GM21717 (cell line): ENCODE measurements around the gene CDC40.
A peak's percentile ranks its signal among the peaks of the same experiment; 100 is the strongest.
"Not testable (repeated sequence)": the region's sequence is repeated elsewhere in the genome, so short reads cannot be mapped to it uniquely, and the experiment has no call there.

Source experiments
- ATAC-seq: cut with Tn5 transposase; IDR thresholded peaks from one replicate; pipeline ENCODE4 v1.9.1; 2021; ENCODE audit warnings: mild to moderate bottlenecking, moderate library complexity; ENCODE audit not compliant: unreplicated experiment

CDC40 gene

DNA sequence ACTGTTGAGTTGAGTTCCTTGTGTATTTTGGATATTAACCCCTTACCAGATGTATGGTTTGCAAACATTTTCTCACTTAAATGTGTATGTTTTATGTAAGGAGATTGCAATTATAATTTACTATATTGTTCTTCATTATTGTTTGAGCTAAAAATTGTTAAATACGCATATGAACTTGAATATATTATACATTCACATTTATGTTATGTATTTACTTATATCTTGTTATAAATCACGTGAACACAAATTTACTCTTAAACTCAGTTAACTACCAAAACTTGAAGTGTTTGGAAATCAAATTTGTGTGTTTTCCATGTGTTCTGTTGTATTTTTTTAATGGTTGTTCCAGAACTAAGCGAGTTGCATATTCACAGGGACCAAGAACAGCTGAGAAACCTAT, 18.3 kb downstream of the CDC40 start:
- no peak for ATAC-seq

DNA sequence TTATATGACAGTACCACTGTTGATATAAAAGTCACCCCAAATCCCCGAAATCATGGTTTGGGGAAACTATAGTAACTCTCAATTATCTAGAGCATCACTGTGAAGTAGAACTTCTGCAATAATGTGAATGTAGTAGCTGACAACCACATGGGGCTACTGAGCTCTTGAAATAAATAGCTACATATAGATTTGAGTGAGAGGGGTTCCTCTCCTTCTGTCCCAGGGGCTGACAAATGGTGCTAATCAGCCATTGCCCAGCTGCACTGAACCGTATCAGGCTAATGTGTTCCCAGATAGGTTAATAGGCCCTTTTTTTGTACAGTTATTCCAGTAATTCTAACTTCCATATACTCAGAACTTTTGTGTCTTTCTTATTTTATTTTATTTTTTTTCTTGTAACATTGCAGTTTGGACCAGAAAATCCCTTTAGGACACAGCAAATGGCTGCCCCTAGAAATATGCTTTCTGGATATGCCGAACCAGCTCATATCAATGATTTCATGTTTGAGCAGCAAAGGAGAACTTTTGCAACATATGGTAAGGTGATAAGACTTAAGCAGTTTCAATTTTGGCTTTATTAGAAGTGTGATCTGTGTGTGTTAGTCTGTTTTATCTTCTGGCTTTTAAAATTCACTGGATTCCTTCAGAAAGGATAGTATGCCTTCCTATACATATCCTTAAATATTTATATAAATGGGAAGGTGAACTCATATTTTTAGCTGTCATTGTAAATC, 21.1 kb downstream of the CDC40 start:
- no peak for ATAC-seq

DNA sequence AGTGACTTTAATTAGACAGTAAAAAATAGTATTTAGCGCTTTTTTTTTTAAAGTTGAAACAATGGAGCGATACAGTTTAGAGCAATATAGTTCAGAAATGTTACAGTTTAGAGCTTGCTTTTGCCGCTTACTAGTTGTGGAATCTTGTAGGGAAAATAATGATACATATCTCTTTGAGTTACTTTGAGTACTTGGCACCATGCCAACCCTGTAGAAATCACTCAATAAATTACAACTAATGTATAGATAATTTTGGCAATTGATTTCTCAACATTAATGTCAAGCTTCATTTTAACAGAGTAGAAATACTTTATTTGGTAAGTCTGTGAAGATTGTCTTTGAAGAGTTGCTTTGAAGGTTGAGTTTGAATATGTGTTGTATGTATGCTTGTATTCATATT, 27.4 kb downstream of the CDC40 start:
- ATAC-seq, result no peak

DNA sequence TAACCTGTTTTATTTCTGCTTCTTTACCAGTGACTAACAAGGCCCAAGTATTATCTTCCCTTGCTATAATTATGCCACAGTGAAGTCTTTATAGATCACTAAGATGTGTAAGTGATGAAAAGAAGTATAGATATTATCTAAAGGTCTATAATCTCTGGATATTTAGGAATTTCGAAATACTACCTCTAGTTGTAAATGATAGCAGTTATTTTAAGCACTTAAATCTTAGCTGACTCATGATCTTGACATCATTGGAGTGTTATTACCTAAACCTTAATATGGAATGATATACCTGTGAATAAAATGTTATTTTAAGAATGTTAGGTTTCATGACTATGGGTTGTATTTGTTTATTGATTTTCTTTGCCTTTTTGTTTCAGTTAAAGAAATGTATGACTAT, 31.5 kb downstream of the CDC40 start:
- ATAC-seq, result no peak

DNA sequence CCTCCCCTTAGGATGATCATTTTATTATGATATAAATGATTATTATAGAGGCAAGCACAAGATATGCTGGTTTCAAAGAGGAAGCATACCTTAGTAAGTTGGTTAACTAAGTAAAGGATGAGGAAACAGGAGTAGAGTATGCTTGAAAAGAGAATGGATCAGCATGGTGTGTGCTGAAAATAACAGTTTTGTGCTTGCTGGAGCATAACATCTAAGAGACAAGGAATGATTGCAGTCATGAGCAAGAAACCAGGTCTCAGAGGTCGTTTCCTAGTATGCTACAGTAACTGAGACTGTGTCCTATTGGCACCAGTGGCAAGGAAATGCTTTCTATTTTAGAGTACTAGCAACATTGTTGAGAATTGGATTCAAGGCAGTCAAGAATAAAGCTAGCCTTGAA, 34.1 kb downstream of the CDC40 start:
- no peak for ATAC-seq

DNA sequence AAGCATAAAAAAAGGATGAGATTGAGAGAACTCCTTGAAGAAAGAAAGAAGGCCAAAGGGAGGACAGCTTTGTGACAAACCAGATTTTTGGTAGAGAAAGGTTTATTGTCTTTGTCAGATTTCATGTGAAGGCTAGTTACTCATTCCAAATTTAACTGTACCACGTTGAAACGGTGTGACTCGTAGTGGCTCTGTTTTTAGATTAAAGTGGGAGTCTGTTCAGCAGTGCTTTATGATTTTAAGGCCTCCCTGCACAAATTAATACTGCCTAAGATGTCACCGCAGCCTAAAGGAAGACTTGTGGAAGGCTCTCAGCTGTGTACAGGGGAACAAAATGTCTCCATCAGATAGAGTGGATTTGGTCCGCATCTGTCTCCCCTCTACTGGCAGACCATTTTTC, 35.9 kb downstream of the CDC40 start:
- no peak for ATAC-seq

DNA sequence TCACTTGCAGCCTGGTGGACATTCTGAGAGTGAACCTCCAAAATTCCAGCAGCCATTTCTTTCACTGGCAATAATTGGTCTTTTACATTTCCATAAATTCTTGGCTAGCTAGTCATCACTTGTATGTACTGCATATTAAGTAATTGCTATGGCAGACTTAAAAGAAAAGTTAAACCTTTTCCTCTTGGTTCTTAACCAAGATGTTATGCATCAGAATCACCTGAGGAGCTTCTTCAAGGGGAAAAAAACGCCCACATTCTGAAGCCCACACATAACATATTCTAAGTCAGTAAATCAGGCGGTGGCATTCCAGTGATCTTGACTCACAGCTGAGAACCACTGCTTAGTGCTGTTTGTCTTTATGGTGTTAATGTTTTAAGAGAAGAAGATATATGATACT, 37.0 kb downstream of the CDC40 start:
- ATAC-seq, result no peak

DNA sequence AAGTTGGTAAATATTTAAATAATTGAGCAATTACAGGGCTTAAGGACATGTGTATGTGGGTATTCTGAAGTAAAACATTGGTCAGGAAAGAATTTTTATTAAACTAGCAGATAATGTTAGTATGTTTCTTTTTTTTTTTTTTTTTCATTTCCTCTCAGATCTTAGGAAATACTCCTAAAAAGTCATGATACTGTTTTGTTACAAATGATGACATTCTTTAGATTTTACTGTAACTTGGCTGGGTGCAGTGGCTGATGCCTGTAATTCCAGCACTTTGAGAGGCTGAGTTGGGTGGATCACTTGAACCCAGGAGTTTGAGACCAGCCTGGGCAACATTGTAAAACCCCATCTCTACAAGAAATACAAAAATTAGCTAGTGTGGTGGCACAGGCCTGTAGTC, 41.5 kb downstream of the CDC40 start:
- ATAC-seq, result no peak

DNA sequence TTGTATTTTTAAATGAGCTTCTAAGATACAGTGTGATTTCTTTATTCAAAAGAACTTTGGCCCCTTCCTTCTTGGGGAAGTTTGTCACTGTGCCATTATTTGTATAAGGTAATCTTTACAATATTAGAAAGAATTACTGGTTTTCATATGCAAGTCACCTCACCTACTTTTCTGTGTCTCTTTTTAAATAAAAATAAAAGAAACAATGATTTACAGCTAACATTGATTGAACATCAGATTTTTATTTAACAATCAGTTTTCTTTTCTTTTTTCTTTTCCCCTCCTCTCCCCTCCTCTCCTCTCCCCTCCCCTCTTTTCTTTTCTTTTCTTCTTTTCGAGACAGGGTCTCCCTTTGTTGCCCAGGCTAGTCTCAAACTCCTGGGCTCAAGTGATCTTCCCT, 46.0 kb downstream of the CDC40 start:
- ATAC-seq, result no peak

DNA sequence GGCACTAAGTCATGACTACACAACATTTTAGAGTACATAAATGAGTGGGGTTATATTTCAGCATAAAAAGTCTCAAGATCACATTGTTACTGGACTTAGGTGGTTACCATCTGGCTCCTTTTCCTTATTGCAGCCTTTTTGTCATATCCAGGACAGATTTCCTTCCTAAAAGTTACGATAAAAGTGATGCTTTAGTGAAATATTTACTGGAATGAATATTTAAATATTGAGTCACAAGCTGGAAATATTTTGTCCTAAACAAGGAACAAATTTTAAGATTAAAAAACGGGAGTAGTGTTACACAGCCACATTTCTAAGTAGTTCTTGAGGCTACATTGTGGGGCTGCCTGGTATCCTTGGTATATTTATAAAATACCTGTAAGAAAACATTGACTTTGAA, 52.2 kb downstream of the CDC40 start:
- no peak for ATAC-seq

DNA sequence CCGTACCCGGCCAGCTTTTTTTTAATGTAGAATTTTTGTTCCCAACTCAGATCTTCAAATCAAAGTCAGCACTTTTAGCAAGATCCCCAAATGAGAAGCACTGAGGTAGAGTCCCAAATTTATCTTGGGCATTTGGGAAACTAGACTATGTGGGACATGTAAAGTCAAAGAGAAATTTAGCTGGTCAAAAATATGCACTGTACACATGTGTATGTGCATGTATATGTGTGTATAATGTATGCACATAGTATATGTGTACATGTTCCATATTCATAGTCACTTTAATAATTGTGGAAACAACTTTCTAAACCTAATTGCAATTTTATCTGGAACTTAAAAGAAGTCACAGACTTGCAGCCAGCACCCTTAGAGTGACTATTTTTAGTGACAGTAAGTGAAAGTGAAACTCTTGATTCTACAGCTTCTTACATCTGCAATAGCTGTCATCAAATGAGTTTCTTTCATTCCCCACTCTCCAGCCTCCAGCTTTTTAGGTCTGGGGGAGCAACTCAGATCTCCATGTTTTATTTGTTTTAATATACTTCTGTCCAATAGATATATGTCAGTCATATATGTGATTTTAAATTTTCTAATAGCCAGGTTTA, 53.6 kb downstream of the CDC40 start:
- ATAC-seq, result peak; percentile 83

DNA sequence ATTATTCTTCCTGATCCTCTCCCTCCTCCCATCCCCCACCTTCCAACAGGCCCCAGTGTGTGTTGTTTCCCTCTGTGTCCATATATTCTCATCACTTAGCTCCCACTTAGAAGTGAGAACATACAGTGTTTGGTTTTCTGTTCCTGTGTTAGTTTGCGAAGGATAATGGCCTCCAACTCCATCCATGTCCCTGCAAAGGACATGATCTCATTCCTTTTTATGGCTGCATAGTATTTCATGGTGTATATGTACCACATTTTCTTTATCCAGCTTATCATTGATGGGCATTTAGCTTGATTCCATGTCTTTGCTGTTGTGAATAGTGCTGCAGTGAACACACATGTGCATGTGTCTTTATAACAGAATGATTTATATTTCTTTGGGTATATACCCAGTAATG, 55.8 kb downstream of the CDC40 start:
- ATAC-seq, result not testable (repeated sequence)

DNA sequence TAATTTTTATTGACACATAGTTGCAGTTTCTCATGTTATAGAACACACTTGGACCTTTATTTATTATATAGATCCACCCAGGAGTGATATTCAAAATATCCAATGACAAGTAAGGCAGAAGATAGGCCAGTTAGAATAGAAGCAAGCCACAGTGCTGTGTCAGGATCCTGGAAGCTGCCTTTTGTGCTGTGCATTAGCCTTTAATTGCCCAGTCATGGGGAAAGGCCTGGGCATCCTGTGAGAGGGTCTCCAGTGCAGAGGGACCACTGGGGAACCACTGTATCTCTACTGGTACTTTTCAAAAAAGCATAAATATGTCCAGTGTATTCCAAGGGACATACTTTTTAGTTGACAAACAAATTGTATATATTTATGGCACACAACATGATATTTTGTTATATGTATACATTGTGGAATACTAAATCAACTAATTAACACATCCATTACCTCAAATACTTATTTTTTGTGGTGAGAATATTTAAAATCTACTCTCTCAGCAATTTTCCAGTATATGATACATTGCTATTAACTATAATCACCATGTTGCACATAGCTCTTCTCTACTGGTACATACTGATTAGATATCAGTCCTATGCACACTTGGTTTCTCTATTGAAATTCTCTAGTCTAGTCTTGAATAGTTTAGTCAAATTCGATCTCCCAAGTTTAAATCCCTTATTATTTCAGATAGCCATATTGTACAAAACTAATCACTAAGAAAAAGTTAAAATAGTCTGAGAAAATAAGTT, 59.5 kb downstream of the CDC40 start:
- no peak for ATAC-seq

DNA sequence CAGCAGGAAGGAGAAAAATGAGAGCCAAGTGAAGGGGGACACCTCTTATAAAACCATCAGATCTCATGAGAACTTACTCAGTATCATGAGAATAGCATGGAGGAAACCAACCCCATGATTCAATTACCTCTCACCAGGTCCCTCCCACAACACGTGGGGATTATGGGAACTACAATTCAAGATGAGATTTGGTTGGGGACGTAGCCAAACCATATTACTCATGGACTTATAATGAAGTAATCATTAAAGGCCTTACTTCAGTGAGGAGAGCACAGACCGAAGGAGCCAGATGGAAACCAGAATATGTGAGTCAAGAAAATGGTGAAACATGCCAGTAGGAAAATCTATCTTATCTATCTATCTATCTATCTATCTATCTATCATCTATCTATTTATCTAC, 64.4 kb downstream of the CDC40 start:
- ATAC-seq, result not testable (repeated sequence)

DNA sequence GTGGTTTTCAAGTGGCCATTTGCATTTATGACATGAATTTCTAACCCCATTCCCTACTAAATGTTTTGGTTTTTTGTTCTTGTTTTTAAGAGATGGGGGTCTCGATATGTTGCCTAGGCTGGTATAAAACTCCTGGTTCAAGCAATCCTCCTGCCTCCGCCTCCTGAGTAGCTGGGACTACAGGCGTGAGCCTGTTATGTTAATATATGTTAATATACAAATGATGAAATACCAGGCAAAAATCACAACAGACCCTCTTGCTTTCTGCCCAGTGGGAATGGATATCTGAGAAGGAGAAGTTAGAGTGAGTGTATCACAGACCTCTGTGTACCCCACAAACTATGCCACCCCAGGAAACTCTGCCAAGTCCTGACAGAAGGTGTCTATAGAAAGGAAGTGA, 66.2 kb downstream of the CDC40 start:
- ATAC-seq, result no peak

DNA sequence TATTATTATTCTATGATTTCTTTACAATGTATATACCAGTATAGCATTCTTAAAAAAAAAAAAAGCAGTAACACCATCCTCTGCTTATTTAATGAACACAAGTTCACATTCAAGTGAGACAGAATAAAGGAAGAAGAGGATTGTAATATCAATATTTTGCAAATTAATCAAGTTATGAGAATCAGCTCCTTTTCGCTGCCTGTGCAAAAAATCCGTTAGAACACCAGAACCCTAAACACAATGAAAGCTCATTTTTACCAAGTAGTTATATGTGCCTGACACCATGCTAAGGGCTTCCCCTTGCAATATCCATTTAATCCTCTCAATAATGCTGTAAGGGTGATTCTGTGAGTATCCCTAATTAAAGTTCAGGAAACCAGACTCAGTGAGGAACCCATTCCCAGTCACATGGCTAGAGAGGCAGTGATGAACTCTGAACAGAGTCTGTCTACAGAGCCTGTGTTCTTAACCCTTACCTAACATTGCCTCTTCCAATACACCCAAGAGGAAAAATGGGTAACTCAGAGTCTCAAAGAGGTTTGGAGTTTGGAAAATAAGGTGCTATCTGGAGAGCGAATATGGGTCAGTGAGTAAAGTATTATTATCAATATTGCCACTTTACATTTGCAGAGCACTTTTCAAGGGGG, 66.8 kb downstream of the CDC40 start:
- ATAC-seq, result no peak

DNA sequence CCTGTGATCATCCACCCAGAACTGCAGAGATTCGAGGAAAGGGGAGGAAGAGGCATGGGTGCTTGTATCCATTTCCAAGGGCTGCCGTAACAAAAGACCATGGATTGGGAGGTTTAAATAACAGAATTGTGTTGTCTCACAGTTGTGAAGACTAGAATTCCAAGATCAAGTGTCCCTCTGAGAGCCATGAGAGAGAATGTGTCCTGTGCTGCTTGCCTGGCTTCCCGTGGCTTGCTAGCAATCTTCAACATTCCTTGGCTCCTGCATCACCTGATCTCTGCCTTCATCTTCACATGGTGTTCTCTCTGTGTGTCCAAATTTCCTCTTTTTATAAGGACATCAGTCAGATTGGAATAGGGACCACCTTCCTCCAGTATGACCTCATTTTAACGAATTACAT, 69.8 kb downstream of the CDC40 start:
- no peak for ATAC-seq

DNA sequence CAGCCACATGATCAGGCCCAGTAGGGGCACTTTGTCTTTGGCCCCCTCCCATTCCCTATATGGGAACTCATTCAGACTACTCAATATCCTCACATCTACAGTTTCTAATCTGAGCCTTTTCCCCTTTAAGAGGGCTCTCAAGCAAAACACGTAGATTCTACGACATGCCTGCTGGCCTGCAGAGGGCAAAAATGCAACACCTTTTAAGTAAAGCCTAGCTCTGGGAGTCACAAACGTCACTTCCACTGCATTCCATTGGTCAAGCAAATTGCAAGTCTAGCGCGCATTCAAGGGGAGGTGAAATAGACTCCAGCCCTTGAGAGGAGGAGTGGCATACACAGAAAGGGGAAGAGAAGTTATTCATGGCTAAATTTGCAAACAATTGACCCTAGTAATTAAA, 70.6 kb downstream of the CDC40 start:
- ATAC-seq, result no peak

DNA sequence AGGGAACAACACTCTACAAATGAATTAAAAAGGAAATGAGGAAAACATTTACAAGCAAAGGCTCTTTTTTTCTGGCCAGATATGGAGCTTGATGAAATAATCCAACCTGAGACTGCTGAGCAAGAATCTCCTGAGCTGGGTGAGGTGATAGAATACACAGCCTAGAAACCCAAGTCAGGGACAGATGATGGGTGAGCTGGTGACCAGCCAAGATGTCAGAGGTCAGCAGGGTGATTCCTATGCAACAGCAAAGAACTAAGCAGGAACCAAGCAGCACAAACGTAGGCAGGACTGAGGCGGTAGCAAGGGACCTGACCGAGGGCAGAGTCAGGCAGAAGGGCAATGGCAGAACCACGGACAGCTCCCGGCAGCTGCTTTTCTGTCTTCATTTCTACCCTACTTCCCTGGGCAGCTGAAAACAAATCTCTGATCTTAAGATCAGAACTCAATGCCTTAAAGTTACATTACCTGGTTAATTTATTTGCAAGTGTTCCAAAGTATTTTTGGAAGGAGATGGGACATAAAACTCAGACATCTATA, 75.1 kb downstream of the CDC40 start:
- no peak for ATAC-seq

DNA sequence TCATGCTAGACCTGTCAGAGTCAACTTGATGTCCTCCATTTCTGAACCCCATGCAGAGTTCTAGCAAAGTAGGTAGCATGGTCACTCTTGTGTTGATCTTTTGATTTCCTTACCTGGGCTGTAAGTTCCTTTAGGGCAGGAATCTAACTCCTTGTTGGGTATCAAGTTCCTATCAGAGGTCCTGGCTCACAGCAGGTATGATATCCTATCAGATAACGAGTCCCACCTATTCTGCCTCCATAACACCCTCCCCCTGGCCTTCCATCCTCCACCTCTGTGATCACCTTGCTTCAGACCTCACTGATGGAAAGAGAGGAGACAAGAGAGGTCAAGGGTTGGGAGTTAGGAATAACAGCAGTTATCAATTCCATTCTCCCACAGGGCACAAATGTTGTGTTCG, 76.1 kb downstream of the CDC40 start:
- no peak for ATAC-seq

DNA sequence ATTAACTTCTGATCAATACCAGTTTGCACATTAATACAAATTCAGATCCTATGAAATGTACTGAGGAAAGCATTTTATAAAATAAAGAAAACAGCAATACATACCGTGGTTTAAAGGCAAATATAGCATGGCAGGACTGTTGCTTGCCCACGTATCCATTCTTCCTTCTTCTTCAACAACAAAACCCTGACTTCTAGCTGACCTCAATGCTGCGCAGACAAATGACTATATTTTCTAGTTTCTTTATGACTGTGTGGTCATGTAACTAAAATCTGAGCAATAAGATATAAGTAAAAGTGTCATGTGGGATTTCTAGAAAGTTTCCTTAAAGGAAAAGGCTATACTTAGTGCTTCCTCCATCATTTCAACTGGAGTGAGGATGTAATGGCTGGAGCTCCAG, 85.0 kb downstream of the CDC40 start:
- ATAC-seq, result no peak

DNA sequence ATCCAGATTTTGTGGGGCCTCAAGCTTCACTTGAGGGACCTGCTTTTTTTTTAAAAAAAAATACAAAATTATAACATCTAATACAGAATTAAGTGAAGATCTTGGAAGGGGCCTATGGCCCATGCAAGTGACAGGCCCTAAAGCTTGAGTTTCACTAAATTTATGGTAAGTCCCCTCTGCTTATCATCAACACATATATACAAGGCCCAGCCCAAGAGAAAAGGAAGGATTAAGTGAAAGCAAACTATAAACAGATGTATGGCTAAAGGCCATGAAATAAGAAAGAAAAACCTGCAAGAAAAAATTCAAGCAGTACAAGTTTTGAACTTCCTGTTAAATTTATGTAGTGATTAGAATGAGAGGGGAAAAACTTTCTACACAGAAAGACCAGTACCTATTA, 86.8 kb downstream of the CDC40 start:
- ATAC-seq, result no peak
